H1 (cell line): ENCODE data around the gene TRABD. TPM values are rescaled to one million over a fixed set of nuclear protein-coding genes. Genes with fewer than 3 reads are reported as not detected.

Experiments used
- CTCF ChIA-PET: fragments of 300-600 bp; sonication (Branson Sonifier 250); formaldehyde crosslinking; loops from one replicate; lab custom pipeline; 2021; ENCODE audit not compliant: partially characterized antibody; lab: Charles Lee
- POLR2A ChIA-PET: fragments of 300-600 bp; sonication (Branson Sonifier 250); formaldehyde crosslinking; loops from one replicate; lab custom pipeline; 2021; ENCODE audit warnings: inconsistent platforms; ENCODE audit not compliant: partially characterized antibody; lab: Charles Lee
- DNase-seq, 2 experiments: peaks; one replicate each; pipeline versions ENCODE4 v3.0.0 to v3.0.0-alpha.2; 2010 to 2022; ENCODE audit warnings: low spot score in 2 of 2, low read depth in 1 of 2, mixed read lengths in 1 of 2
- FAIRE-seq: peaks from 2 replicates; lab custom pipeline; 2011; peaks lifted over from hg19 to GRCh38; lab: Jason Lieb, UNC
- H2AFZ ChIP-seq: 2 replicates; pipeline ENCODE4 v1.8.1; 2012; ENCODE audit warnings: low read length, inconsistent platforms
- H2AK5ac ChIP-seq: 2 replicates; pipeline ENCODE4 v1.6.1; 2013; ENCODE audit warnings: low read depth, low read length
- H2BK120ac ChIP-seq: replicated peaks from 2 replicates; pipeline ENCODE3; 2013; ENCODE audit warnings: low read depth, low read length, inconsistent platforms
- H2BK12ac ChIP-seq: 2 replicates; pipeline ENCODE4 v1.6.1; 2013; ENCODE audit warnings: low read depth, low read length
- H2BK15ac ChIP-seq: 2 replicates; pipeline ENCODE4 v1.6.1; 2013; ENCODE audit warnings: low read length
- H2BK20ac ChIP-seq: 2 replicates; pipeline ENCODE4 v1.6.1; 2013; ENCODE audit warnings: low read length
- H2BK5ac ChIP-seq: 2 replicates; pipeline ENCODE4 v1.6.1; 2013; ENCODE audit warnings: low read depth, low read length
- H3K14ac ChIP-seq: 2 replicates; pipeline ENCODE4 v1.6.1; 2013; ENCODE audit warnings: inconsistent platforms; ENCODE audit not compliant: insufficient read length
- H3K18ac ChIP-seq: 2 replicates; pipeline ENCODE4 v1.6.1; 2013; ENCODE audit warnings: low read length; ENCODE audit errors: extremely low read depth
- H3K23ac ChIP-seq: 2 replicates; pipeline ENCODE4 v1.6.1; 2013; ENCODE audit warnings: inconsistent platforms; ENCODE audit not compliant: insufficient read length
- H3K23me2 ChIP-seq: 2 replicates; pipeline ENCODE4 v1.6.1; 2013; ENCODE audit warnings: low read depth, low read length
- H3K27ac ChIP-seq: 2 replicates; pipeline ENCODE4 v1.6.1; 2011; ENCODE audit warnings: low read depth, low read length, inconsistent platforms
- H3K27me3 ChIP-seq, 4 experiments: replicated peaks in 1 of 4; 1 replicate in 1 of 4; 2 replicates in 3 of 4; pipeline versions ENCODE4 v1.6.1 to v1.8.1; 2011 to 2013; ENCODE audit warnings: low read length in 3 of 4, mild to moderate bottlenecking in 3 of 4, inconsistent platforms in 2 of 4, mixed read lengths in 2 of 4, moderate library complexity in 1 of 4; ENCODE audit not compliant: control insufficient read depth in 3 of 4, insufficient read depth in 3 of 4; ENCODE audit errors: extremely low read depth in 1 of 4
- H3K36me3 ChIP-seq, 4 experiments: 2 replicates each; pipeline versions ENCODE4 v1.6.1 to v1.8.1; 2011 to 2013; ENCODE audit warnings: mild to moderate bottlenecking in 4 of 4, low read length in 3 of 4, moderate library complexity in 2 of 4, control low read depth in 1 of 4, inconsistent platforms in 1 of 4; ENCODE audit not compliant: insufficient read depth in 4 of 4, control insufficient read depth in 2 of 4
- H3K4ac ChIP-seq: replicated peaks from 2 replicates; pipeline ENCODE3; 2013; ENCODE audit warnings: low read length, low read depth, mixed read lengths, inconsistent platforms; ENCODE audit not compliant: insufficient read length
- H3K4me1 ChIP-seq, 4 experiments: replicated peaks in 1 of 4; 1 replicate in 1 of 4; 2 replicates in 3 of 4; pipeline versions ENCODE4 v1.6.1 to v1.8.1; 2011 to 2013; ENCODE audit warnings: low read length in 3 of 4, inconsistent platforms in 2 of 4, mixed read lengths in 1 of 4; ENCODE audit not compliant: insufficient read depth in 4 of 4, control insufficient read depth in 3 of 4
- H3K4me2 ChIP-seq, 2 experiments: 2 replicates each; pipeline versions ENCODE4 v1.6.1 to v1.8.1; 2011 to 2013; ENCODE audit warnings: low read depth in 2 of 2, low read length in 2 of 2, control low read depth in 1 of 2, inconsistent platforms in 1 of 2, mild to moderate bottlenecking in 1 of 2; ENCODE audit not compliant: insufficient read depth in 1 of 2
- H3K4me3 ChIP-seq, 4 experiments: fragments of 200-600, 300-600 bp in 1 of 4; sonication (generic), shearing (Covaris generic), sonication (Bioruptor Twin) in 1 of 4; 2 replicates each; pipeline versions ENCODE4 v1.5.1 to v1.8.1; 2011 to 2016; ENCODE audit warnings: low read length in 4 of 4, low read depth in 3 of 4, control low read depth in 2 of 4, inconsistent platforms in 2 of 4, mild to moderate bottlenecking in 2 of 4, mixed read lengths in 1 of 4, moderate library complexity in 1 of 4; ENCODE audit not compliant: insufficient read depth in 2 of 4; ENCODE audit errors: extremely low read depth in 1 of 4
- H3K56ac ChIP-seq: replicated peaks from 2 replicates; pipeline ENCODE3; 2013; ENCODE audit warnings: low read depth, mild to moderate bottlenecking, mixed read lengths, low read length, inconsistent platforms; ENCODE audit not compliant: insufficient read length
- H3K79me1 ChIP-seq: 2 replicates; pipeline ENCODE4 v1.6.1; 2013; ENCODE audit warnings: low read depth, low read length, control low read depth
- H3K79me2 ChIP-seq, 2 experiments: 2 replicates each; pipeline versions ENCODE4 v1.6.1 to v1.8.1; 2012 to 2013; ENCODE audit warnings: low read length in 2 of 2, mild to moderate bottlenecking in 2 of 2, inconsistent platforms in 1 of 2; ENCODE audit not compliant: insufficient read depth in 2 of 2, control insufficient read depth in 1 of 2
- H3K9ac ChIP-seq, 4 experiments: replicated peaks in 1 of 4; 1 replicate in 1 of 4; 2 replicates in 3 of 4; pipeline versions ENCODE4 v1.6.1 to v1.8.1; 2011 to 2013; ENCODE audit warnings: low read depth in 3 of 4, low read length in 3 of 4, control low read depth in 2 of 4, mild to moderate bottlenecking in 2 of 4, moderate library complexity in 2 of 4, inconsistent platforms in 1 of 4; ENCODE audit errors: extremely low read depth in 1 of 4
- H3K9me3 ChIP-seq, 2 experiments: 2 replicates each; pipeline versions ENCODE4 v1.6.1 to v1.8.1; 2012 to 2013; ENCODE audit warnings: mild to moderate bottlenecking in 2 of 2, moderate library complexity in 2 of 2, control low read depth in 1 of 2, inconsistent platforms in 1 of 2, low read depth in 1 of 2, low read length in 1 of 2, mixed read lengths in 1 of 2; ENCODE audit not compliant: insufficient read depth in 2 of 2
- H4K20me1 ChIP-seq, 2 experiments: replicated peaks in 1 of 2; 2 replicates each; pipeline versions ENCODE3 to v1.8.1; 2011 to 2013; ENCODE audit warnings: inconsistent platforms in 2 of 2, low read length in 2 of 2, mild to moderate bottlenecking in 1 of 2; ENCODE audit not compliant: insufficient read depth in 2 of 2, control insufficient read depth in 1 of 2
- H4K5ac ChIP-seq: 2 replicates; pipeline ENCODE4 v1.6.1; 2013; ENCODE audit warnings: low read length, low read depth, mixed read lengths, inconsistent platforms; ENCODE audit not compliant: insufficient read length
- H4K8ac ChIP-seq: 2 replicates; pipeline ENCODE4 v1.8.0; 2013; ENCODE audit warnings: mild to moderate bottlenecking, moderate library complexity, low read length, inconsistent platforms; ENCODE audit not compliant: insufficient read depth; ENCODE audit errors: extremely low read depth
- H4K91ac ChIP-seq: replicated peaks from 2 replicates; pipeline ENCODE3; 2013; ENCODE audit warnings: low read length, mixed read lengths, inconsistent platforms; ENCODE audit not compliant: insufficient read length
- CBX8 ChIP-seq: fragments of 300-800, 300-1000 bp; sonication (generic); IDR thresholded peaks from 2 replicates; pipeline ENCODE4 v1.7.1; 2016; ENCODE audit warnings: low read depth, low read length, borderline replicate concordance
- E2F6 ChIP-seq: IDR thresholded peaks from 2 replicates; pipeline ENCODE4 v1.6.1; 2012; ENCODE audit warnings: inconsistent platforms
- EP300 ChIP-seq, 2 experiments: IDR thresholded peaks; 1 replicate in 1 of 2; 2 replicates in 1 of 2; pipeline ENCODE4 v1.6.1; 2011 to 2012; ENCODE audit warnings: low read depth in 2 of 2, low read length in 2 of 2, mild to moderate bottlenecking in 2 of 2, borderline replicate concordance in 1 of 2, inconsistent platforms in 1 of 2, moderate library complexity in 1 of 2
- KDM4A ChIP-seq: IDR thresholded peaks from one replicate; pipeline ENCODE4 v1.7.1; 2012; ENCODE audit warnings: low read depth, mild to moderate bottlenecking, moderate library complexity, low read length, inconsistent platforms; ENCODE audit not compliant: severe bottlenecking
- PHF8 ChIP-seq: fragments of 200-600 bp; sonication (generic); conservative IDR thresholded peaks from 2 replicates; pipeline ENCODE4 v1.7.1; 2012; ENCODE audit warnings: low read depth, mild to moderate bottlenecking, inconsistent platforms, low read length, moderate library complexity
- SIN3A ChIP-seq, 2 experiments: IDR thresholded peaks in 1 of 2; conservative IDR thresholded peaks in 1 of 2; 2 replicates each; pipeline ENCODE4 v1.6.1; 2011 to 2012; ENCODE audit warnings: low read length in 2 of 2, improper control_type of control experiment in 1 of 2, low read depth in 1 of 2, mild to moderate bottlenecking in 1 of 2
- SP1 ChIP-seq: IDR thresholded peaks from 2 replicates; pipeline ENCODE4 v1.6.1; 2011; ENCODE audit warnings: low read depth, low read length
- SP2 ChIP-seq: IDR thresholded peaks from 2 replicates; pipeline ENCODE4 v1.6.1; 2012; ENCODE audit warnings: mild to moderate bottlenecking, low read length, inconsistent platforms
- SRF ChIP-seq: IDR thresholded peaks from 2 replicates; pipeline ENCODE4 v1.6.1; 2011; ENCODE audit warnings: mild to moderate bottlenecking, low read depth, low read length, moderate library complexity
- TBP ChIP-seq: IDR thresholded peaks from 2 replicates; pipeline ENCODE4 v1.6.1; 2011; ENCODE audit warnings: low read depth, low read length, improper control_type of control experiment
- WGBS, 2 experiments: shearing (Covaris generic) in 1 of 2; methylation state at CpG; one replicate each; pipeline versions ENCODE4 v1.1.6 to v1.1.7; 2013 to 2015; ENCODE audit warnings: low lambda C conversion rate in 2 of 2, mixed read lengths in 2 of 2, inconsistent platforms in 1 of 2, low coverage in 1 of 2, missing lambda C conversion rate in 1 of 2; ENCODE audit not compliant: insufficient replicate concordance in 2 of 2, insufficient coverage in 1 of 2, insufficient read length in 1 of 2; ENCODE audit errors: extremely low coverage in 1 of 2, missing lambda C conversion rate in 1 of 2; 5-methylcytosine and 5-hydroxymethylcytosine counted together
- polyA plus RNA-seq, 7 experiments: library from polyadenylated mRNA; depleted of rRNA in 3 of 7; stranded (reverse) in 5 of 7; unstranded in 2 of 7; fragments of >200 nt in 5 of 7; fragments of 200-250 nt in 2 of 7; gene quantifications; 1 replicate in 5 of 7; 2 replicates in 1 of 7; 4 replicates in 1 of 7; pipeline versions ENCODE4 v1.2.1 to v1.2.3, GENCODE V29; 2011 to 2013; ENCODE audit warnings: missing spikeins in 2 of 7, mixed read lengths in 2 of 7
- total RNA-seq: library from RNA; stranded (reverse); fragmentation: NEBNext Ultra II Directional; extraction: Animal tissue kit (Norgen Biotek cat#: 25700); gene quantifications from 2 replicates; pipeline ENCODE4 v1.2.1, GENCODE V29; 2021

The TRABD gene
- total and polyA plus RNA-seq, 2 of the 8 experiments (the other 6 are each of a cell fraction or from before 2014, with no cell fraction given) = 44.2 to 57.5 TPM

- no peak for DNase-seq
- peak overlapping the region in 1 of 2 experiments; percentile 28; a peak in 1 of 4 replicates for H3K4me2 ChIP-seq
- 91% methylated on average over 23 of the region's 29 CpGs; no CpG with 5 or more reads in 1 of the 2 experiments for WGBS, 2 experiments
- TF ChIP-seq CBX8 = no peak
- no peak for TF ChIP-seq KDM4A
- no peak for TF ChIP-seq SP1
- no peak for TF ChIP-seq SIN3A (conservative IDR thresholded peaks at IDR 0.05 in 1 of 2, IDR thresholded peaks at IDR 0.05 in 1 of 2; ENCODE audit: low read depth in 1 of 2, low read length in 2 of 2)
- no peak for TF ChIP-seq EP300 (IDR thresholded peaks at IDR 0.05; ENCODE audit: borderline replicate concordance in 1 of 2, low read depth in 2 of 2, low read length in 2 of 2)
- TF ChIP-seq E2F6 = no peak
- TF ChIP-seq SRF = no peak
- TF ChIP-seq PHF8 = no peak
- TF ChIP-seq TBP = no peak
- TF ChIP-seq SP2 = no peak
Observed at GRCh38 chr22:50248196-50249081, 62.7 kb downstream of the TRABD start.

More at GRCh38 chr22:50248196-50249081, 62.7 kb downstream of the TRABD start:
- Histone ChIP-seq H3K27ac (no peak overlapping the region), H3K18ac (no peak overlapping the region), H4K91ac (no peak overlapping the region), H3K27me3 (no peaks in the 10 kb centered on the region), H4K5ac (no peak overlapping the region), H2AFZ (no peak overlapping the region), H3K36me3 (no peaks in the 10 kb centered on the region), H3K9ac (peak overlapping the region in 2 of 4 experiments; percentile 20 to 38; a peak in 1 of 7 replicates), H3K4ac (no peak overlapping the region), H3K9me3 (no peaks in the 10 kb centered on the region), H2BK20ac (no peak overlapping the region), H2BK15ac (no peak overlapping the region), H3K79me2 (peaks cover 4 to 12% of the 10 kb centered on the region in 2 experiments; a peak in 3 of 4 replicates), H4K8ac (peak overlapping the region; percentile 57), H3K4me1 (peaks cover 0 to 26% (median 20%) of the 10 kb centered on the region in 4 experiments; a peak in 6 of 7 replicates), H3K4me3 (no peak overlapping the region), H3K14ac (no peak overlapping the region), H3K23me2 (peaks cover 24% of the 10 kb centered on the region), H3K56ac (no peak overlapping the region), H4K20me1 (peaks cover 2 to 23% of the 10 kb centered on the region in 2 experiments), H2BK120ac (no peak overlapping the region), H3K79me1 (peaks cover 13% of the 10 kb centered on the region), H2AK5ac (no peak overlapping the region), H3K23ac (no peak overlapping the region), H2BK5ac (no peak overlapping the region), H2BK12ac (0 out of 2 replicates have a peak overlapping the region, but pooled peaks have one; percentile 9)
- FAIRE-seq = no peak
- ChIA-PET CTCF (interaction anchor here (0.6 to 1.6 kb wide), 9 partner anchors 7 to 277 kb away, joined by 3 to 4 read pairs (median 3); partner anchors contain the start of gene SCO2), POLR2A (interaction anchor here (0.6 to 2.6 kb wide), 6 partner anchors 13 to 495 kb away, joined by 3 to 7 read pairs (median 4); partner anchors contain the start of genes MAPK12 and MLC1)
